ENCODE data around the gene CDKL5.

DNA sequence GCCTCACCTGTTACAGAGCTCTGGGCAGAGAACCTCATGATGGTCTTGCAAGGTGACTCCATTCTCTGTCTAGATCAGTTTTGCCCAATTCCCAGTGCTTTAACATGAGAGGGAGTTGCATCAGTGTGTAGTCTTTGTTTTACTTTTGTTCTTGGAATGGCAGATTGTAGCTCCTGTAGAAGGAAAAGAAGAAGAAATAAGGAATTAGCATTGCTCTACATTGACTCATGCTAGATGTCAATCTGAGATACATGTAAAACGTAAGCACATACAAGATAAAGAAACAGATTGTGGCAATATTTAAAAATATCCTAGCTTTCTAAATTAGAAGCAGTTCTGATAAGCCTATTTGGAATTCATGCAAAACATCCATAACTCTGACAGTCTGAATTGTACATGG lies 266.0 kb downstream of the CDKL5 start:
- TF ChIP-seq, protein P1, sequence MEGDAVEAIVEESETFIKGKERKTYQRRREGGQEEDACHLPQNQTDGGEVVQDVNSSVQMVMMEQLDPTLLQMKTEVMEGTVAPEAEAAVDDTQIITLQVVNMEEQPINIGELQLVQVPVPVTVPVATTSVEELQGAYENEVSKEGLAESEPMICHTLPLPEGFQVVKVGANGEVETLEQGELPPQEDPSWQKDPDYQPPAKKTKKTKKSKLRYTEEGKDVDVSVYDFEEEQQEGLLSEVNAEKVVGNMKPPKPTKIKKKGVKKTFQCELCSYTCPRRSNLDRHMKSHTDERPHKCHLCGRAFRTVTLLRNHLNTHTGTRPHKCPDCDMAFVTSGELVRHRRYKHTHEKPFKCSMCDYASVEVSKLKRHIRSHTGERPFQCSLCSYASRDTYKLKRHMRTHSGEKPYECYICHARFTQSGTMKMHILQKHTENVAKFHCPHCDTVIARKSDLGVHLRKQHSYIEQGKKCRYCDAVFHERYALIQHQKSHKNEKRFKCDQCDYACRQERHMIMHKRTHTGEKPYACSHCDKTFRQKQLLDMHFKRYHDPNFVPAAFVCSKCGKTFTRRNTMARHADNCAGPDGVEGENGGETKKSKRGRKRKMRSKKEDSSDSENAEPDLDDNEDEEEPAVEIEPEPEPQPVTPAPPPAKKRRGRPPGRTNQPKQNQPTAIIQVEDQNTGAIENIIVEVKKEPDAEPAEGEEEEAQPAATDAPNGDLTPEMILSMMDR (IDR thresholded peaks at IDR 0.05): no peak
- no peak for TF ChIP-seq POLR2A (IDR thresholded peaks at IDR 0.05)
- no peak for TF ChIP-seq POLR2AphosphoS5 (IDR thresholded peaks at IDR 0.05)

All from upper lobe of left lung (tissue), 4 donors.